Tibial artery (tissue), 4 donors: ENCODE data around the gene SAMD8.

Experiments
- DNase-seq, 2 donors: peaks; one replicate each; pipeline ENCODE4 v3.0.0-alpha.2; 2019
- H3K27ac ChIP-seq, 2 donors: fragments of 200-600 bp; sonication (generic) in 1 of 2; 1 replicate in 1 of 2; 2 replicates in 1 of 2; pipeline ENCODE4 v1.5.1; 2018 to 2019; ENCODE audit warnings: mild to moderate bottlenecking in 1 of 2
- H3K27me3 ChIP-seq, 2 donors: fragments of 200-600 bp; sonication (generic) in 1 of 2; one replicate each; pipeline versions ENCODE4 v1.5.1 to v1.6.0; 2016 to 2019
- H3K36me3 ChIP-seq, 3 donors: fragments of 200-600 bp; sonication (generic) in 2 of 3; one replicate each; pipeline ENCODE4 v1.5.1; 2016 to 2019; ENCODE audit warnings: mild to moderate bottlenecking in 2 of 3
- H3K4me1 ChIP-seq, 4 donors: fragments of 200-600 bp; sonication (generic) in 2 of 4; 1 replicate in 3 of 4; 2 replicates in 1 of 4; pipeline ENCODE4 v1.5.1; 2016 to 2019
- H3K4me3 ChIP-seq, 2 donors: fragments of 200-600 bp; sonication (generic) in 1 of 2; 1 replicate in 1 of 2; 2 replicates in 1 of 2; pipeline ENCODE4 v1.5.1; 2018 to 2019; ENCODE audit warnings: mild to moderate bottlenecking in 2 of 2
- H3K9me3 ChIP-seq, 3 donors: fragments of 200-600 bp; sonication (generic) in 1 of 3; one replicate each; pipeline ENCODE4 v1.5.1; 2016 to 2019
- CTCF ChIP-seq, 2 experiments: fragments of 200-600 bp in 1 of 2; fragments of 450-650 bp in 1 of 2; IDR thresholded peaks; one replicate each; pipeline ENCODE4 v1.5.1; 2017 to 2019; ENCODE audit warnings: antibody characterized with exemption in 2 of 2, mild to moderate bottlenecking in 1 of 2, moderate library complexity in 1 of 2
- intact Hi-C: fragments of 100-400 bp; cut with DNase I; formaldehyde crosslinking; loops from one replicate; pipeline ENCODE4 v1.15.0; 2023; ENCODE audit warnings: low total_unique reads

The SAMD8 gene

DNA sequence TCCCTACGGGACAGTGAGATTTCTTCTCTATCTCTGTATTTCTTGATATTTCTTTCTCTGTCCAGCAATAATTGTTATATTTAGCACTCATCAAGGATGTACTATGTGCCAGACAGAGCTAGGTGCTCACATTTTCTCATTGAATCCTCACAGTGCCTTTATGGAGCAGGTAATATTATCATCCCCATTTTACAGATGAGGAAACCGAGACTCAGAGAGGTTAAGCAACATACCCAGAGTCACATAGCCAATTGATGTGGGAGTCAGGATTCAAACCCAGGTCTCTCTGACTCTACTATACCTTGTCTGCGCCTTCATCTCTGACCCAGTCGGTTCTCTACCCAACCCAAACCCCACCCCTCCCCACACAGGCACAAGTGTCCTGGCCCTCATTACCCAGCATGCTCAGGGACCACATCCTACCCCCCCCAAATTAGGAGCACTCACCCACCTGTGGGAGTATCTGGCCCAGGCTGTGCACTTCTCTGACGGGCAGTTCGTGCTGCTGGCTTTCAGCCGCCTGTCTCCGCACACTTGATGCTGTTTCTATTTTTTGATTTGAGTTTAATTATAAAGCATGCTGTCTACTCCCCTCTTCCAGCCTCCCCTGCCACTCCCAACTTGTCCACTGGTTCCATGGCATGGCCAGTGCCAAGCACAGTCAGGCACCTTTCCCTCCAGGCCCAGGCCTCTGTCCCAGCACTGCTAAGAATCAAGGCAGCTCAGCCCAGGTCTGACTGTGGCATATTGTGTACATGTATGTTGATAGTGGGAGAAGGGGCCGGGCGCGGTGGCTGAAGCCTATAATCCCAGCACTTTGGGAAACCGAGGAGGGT lies 9.8 kb upstream of the SAMD8 start:
- Histone ChIP-seq H3K4me1 (peaks cover 0 to 7% (median 2%) of the 10 kb centered on the region in 4 donors), H3K27me3 (peaks cover 0 to 4% of the 10 kb centered on the region in 2 donors), H3K4me3 (no peak overlapping the region), H3K36me3 (no peaks in the 10 kb centered on the region), H3K9me3 (no peaks in the 10 kb centered on the region), H3K27ac (no peak overlapping the region)
- intact Hi-C loops: loop anchor here (5.0 to 10.0 kb wide), 3 partner anchors 277 to 859 kb away; partner anchors contain the start of gene KAT6B
- no peak for DNase-seq
- no peak for TF ChIP-seq CTCF (IDR thresholded peaks at IDR 0.05)

- Histone ChIP-seq H3K36me3 (no peaks in the 10 kb centered on the region), H3K27ac (no peak overlapping the region), H3K4me3 (no peak overlapping the region), H3K4me1 (peaks cover 0 to 7% (median 2%) of the 10 kb centered on the region in 4 donors), H3K27me3 (peaks cover 0 to 4% of the 10 kb centered on the region in 2 donors), H3K9me3 (no peaks in the 10 kb centered on the region)
- DNase-seq: peak in 1 of 2 donors; percentile 35
- TF ChIP-seq CTCF (IDR thresholded peaks at IDR 0.05): no peak
- intact Hi-C loops: loop anchor here (5.0 to 10.0 kb wide), 3 partner anchors 278 to 861 kb away; partner anchors contain the start of gene KAT6B
Observed at GRCh38 chr10:75102830-75103673, 8.4 kb upstream of the SAMD8 start.

GRCh38 chr10:75103881-75104686 lies 7.4 kb upstream of the SAMD8 start:
- Histone ChIP-seq H3K4me3 (no peak overlapping the region), H3K27ac (no peak overlapping the region), H3K4me1 (peaks cover 0 to 7% (median 2%) of the 10 kb centered on the region in 4 donors), H3K27me3 (peaks cover 0 to 4% of the 10 kb centered on the region in 2 donors), H3K9me3 (no peaks in the 10 kb centered on the region), H3K36me3 (no peaks in the 10 kb centered on the region)
- no peak for TF ChIP-seq CTCF (IDR thresholded peaks at IDR 0.05)
- intact Hi-C loops: loop anchor here (5.0 to 10.0 kb wide), 3 partner anchors 279 to 862 kb away; partner anchors contain the start of gene KAT6B
- DNase-seq: peak in 1 of 2 donors; percentile 53

DNA sequence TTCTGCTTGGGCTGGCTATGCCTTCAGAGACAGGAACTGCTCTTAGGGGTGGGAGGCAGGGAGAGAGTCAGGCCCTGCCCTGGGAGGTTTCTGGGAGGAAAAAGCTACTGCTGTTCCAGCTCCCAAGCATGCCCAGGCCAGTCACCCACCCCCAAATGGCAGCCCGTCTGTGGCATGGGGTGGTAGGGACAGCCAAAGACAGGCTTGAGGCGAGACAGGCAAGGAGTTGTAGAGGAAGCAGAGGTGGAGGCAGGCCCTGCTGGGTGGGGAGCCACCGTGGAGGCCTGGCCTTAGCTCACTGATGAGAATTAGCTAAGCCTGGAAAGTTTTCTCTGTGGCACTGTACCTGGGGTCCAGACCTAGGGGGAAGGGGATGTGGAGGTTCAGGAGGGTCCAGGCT lies 6.6 kb upstream of the SAMD8 start:
- no peaks in the 10 kb centered on the region for H3K36me3 ChIP-seq
- H3K9me3 ChIP-seq: no peaks in the 10 kb centered on the region

More for the DNA sequence above, 6.6 kb upstream of the SAMD8 start:
- peaks cover 0 to 5% (median 2%) of the 10 kb centered on the region in 4 donors for H3K4me1 ChIP-seq
- DNase-seq: peak in 1 of 2 donors; percentile 48
- H3K27ac ChIP-seq: no peak overlapping the region
- peaks cover 0 to 4% of the 10 kb centered on the region in 2 donors for H3K27me3 ChIP-seq
- intact Hi-C loops: loop anchor here (5.0 to 10.0 kb wide), 3 partner anchors 280 to 863 kb away; partner anchors contain the start of gene KAT6B
- TF ChIP-seq CTCF (IDR thresholded peaks at IDR 0.05): no peak
- no peak overlapping the region for H3K4me3 ChIP-seq
